HG03354 (cell line): ENCODE data around the gene TMCC1.
"Not testable (repeated sequence)": the region's sequence is repeated elsewhere in the genome, so short reads cannot be mapped to it uniquely, and the experiment has no call there.

Experiments used
- ATAC-seq: cut with Tn5 transposase; IDR thresholded peaks from one replicate; pipeline ENCODE4 v1.9.1; 2021; ENCODE audit warnings: mild to moderate bottlenecking; ENCODE audit not compliant: unreplicated experiment, poor library complexity, severe bottlenecking

Gene TMCC1

DNA sequence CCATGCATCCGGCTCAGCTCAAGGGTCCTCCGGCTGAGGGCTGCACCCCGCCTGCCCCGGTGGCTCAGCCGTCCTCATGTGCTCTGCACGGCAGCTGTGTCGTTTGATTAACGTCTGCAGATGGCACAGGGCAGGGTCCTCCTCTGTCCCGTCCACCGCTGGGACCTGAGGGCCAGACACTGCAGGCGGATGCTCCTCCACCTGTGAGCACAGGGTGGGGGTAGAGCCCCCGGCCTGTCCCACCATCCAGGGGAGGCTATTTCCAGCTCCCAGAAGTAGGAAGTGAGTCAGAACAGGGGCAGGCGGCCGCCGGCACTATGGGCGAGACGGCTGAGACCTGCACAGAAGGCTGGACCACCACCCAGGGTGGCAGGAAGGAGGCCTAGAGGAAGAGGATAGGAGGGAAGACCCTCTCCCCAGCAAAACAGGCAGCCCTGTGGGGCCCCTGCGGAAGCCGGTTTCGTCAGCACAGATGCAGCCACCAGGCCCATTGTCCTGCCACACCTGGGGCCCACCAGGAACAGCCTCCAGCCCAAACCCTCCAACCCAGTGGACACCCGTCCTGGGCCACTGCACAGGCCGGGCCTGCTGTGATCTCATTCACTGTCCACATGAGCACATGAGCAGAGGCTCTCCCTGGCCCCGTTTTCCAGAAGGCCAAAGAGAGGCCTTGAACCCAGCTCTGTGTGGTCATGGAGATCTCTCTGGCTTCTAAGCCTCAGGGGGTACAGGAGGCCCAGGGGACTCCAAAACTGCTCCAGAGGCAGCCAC lies 274.4 kb downstream of the TMCC1 start:
- ATAC-seq = no peak

DNA sequence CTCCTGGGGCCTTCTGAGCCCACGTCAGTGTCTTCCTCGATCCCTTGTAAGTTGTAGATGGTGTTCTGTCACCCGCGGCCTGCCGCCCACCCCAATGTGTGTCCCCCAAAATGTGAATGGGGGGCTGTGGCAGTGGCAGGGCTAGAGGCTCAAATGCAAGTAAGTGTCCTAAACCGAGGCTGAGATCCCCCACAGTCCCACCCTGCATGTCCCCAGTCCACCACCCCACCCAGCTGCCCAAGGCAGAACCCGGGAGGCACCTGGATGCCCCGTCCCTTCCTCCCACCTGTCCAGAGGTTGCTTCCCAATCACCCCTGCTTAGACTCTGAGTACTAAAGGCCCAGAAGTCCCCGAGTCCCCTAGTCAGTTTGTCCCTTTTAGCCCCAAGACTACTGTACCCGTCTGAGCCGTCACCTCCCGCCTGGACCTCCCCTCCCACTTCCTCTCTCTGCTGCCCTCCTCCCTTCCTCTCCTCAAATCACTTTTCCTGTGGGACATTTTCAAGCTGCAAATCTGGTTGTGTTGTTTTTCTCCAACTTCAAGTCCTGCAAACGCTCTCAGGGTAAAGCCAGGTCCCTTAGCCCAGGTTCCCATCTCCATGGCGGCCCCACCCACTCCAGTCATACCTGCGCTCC lies 275.2 kb downstream of the TMCC1 start:
- no peak for ATAC-seq

DNA sequence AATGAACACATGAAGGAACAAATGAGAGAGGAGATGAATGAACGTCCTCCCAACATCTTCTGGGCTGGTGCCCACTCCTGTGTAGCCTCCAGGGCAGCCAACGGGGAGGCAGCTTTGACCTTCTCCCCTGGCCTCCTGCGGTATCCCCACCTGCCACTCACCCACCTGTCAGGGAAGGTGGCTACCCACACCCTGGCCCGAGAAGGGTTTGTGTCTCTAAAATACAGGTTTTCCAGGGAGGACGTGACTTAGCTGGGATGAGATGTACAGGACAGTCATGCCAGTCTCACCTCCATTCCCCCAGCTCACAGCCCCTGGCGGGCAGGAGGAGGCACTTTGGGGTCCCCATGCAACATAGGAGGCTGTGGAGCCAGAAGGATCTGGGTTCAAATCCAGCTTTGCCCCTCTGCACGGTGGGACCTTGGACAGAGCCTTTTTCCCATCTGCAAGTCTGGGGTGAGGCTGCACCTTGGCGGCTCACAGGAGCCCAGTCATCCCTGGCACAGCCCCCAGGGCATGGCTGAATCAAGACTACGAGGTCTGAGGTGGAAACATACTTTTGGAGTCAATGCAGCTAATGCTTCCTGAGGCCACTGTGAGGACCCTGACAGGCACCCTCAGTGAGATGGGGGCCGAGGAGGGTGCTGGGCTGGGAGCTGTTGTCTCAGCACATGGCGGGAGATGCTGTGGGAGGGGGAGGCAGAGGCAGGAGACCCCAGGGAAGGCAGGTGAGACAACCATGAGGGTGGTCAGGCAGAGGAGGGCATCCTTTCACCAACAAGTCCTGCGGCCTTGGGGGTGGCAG lies 275.9 kb downstream of the TMCC1 start:
- no peak for ATAC-seq

DNA sequence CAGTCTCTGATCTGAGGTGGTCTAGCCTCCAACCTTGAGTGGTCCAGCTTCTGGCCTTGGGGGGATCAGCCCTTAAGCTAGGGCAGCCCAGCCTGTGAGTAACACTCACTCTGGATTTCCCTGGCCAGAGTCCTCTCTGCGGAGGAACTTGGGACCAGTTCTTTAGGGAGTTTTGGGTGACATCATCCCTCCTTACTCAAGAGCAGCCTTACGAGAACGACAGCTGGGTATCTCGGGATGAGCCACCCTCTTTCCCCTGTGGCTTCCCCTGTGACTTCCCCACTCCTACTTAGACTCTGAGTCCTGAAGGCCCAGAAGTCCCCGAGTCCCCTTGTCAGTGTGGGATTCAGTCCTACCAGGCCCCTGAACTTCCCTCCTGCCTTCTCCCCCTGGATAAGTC lies 276.8 kb downstream of the TMCC1 start:
- ATAC-seq = no peak

DNA sequence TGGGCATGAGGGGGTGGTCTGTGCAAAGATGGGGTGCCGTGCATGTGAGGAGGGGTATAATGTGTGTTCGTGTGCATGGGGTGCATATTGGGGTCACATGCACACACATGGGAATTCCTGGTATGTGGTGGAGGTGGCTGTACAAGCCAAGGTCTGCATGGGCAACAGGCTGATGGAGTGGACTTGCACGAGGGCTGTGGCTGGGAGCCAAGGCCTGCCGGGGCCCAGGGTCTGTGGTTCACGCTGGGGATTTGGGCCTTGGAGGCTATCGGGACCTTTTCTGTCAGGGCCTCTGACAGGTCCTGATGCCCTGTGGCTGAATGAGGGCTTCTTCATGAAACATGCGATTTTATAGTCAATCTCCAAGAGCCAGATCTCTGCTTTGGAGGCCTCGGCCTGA lies 277.2 kb downstream of the TMCC1 start:
- no peak for ATAC-seq

DNA sequence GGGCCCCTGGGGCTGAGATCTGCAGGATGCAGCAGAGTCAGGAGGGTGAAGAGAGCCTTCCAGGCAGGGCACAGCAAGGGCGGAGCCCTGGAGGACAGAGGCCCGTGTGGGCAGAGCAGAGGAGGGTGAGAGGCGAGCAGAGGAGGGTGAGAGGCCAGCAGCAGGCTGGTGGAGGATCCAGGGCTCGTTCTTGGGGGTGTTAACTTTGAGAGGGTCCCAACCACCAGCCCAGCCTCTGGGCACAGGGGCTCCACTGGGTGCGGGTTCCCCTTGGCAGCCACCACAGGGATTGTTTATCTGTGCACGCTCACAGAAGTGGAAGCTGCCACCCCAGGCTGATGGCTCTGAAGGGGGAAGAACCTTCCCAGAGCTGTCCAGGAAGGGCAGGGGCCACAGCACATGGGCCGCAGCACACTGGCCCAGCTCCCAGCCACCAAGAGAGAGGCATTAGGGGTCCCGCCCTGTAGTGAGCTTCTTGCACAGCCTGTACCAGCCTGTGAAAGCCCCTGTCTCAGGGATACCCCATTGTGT lies 277.7 kb downstream of the TMCC1 start:
- no peak for ATAC-seq

DNA sequence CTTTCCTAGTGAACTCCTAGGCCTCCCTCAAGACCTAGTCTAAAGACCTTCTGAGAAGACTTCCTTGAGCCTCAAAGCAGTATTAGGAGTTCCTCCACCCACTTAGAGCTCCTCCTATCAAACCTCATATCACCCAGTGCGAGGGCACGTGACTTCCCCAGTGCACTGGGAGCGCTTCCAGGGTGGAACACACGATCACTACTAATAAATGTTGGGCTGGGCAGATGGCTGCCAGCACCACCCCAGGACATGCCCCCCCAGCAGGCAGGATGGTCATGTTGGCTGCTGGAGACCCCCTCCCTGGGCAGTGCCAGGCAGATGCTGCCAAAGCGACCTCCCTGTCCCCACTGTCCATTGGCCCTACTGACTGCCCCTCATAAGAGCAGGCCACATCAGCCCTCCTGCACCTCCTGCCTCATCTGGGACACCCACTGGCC lies 278.6 kb downstream of the TMCC1 start:
- ATAC-seq = no peak

DNA sequence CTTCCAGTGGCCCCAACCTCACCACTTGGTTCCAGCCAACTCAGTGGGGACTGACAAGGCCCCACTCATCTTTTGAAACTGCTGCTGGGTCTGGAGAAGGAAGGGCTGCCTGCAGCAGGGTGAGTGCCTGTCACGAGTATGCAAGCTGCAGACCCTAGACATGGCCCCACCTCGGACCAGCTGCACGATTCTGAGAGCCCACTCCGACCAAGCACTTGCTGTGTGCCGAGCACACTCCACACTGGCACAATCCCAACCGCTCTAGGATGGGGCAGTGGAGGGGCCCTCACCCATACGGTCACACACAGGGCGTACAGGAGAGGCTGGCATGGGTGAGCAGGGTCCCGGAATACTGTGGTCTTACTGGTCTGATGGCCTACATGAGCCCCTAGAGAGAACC lies 279.1 kb downstream of the TMCC1 start:
- ATAC-seq = no peak

DNA sequence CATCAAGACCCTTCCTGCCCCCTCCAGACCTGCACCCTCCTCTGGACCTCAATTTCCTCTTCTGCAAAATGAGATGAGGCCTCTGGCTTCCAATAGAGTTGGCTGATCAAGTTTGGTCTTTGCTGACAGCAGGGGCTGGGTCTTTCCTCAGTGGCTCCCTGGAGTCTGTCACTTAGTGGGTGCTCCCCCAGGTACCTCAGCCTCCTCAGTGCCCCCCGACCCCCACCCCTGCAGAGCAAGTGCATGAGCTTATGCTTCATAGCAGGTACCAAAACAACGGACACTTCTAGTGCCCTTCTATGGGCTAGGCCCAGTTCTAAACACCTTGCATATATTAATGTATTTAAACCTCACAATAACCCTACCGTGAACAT lies 280.2 kb downstream of the TMCC1 start:
- no peak for ATAC-seq

DNA sequence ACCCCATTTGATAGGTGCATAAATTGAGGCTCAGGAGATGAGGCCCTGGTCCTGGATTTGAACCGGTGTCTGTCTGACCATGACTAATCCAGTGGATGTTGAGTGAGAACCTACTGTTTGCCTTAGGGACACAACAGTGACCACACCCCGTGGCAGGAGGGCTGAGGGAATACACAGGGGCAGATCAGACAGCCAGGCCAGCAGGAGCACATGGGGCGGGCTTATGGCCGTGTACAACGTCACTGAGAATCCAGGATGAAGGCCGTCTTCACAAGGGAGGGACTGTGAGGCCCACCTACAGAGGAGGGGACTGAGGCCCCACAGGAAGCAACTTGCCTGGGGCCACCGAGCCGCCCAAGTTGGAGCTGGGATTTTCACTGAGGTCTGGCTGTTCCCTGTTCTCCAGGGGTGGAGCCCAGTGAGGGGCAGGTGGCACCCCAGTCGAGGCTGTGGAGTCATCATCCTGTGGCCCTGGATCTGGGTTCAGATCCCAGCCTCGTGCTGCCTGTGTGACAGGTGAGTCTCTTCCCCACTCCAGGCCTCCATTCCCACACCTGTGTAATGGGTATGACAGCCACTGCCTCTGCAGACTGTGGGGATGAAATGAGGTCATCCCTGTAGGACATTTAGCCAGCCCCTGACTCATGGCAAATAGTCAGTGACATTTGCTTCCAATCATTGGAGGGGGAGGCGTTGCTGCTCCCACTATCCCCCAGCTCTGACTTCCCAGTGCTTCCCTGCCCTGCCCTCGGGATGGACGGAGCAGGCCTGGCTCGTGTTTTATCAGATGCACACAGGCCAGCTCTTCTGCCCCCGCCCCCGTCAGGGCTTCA lies 280.8 kb downstream of the TMCC1 start:
- ATAC-seq = no peak

DNA sequence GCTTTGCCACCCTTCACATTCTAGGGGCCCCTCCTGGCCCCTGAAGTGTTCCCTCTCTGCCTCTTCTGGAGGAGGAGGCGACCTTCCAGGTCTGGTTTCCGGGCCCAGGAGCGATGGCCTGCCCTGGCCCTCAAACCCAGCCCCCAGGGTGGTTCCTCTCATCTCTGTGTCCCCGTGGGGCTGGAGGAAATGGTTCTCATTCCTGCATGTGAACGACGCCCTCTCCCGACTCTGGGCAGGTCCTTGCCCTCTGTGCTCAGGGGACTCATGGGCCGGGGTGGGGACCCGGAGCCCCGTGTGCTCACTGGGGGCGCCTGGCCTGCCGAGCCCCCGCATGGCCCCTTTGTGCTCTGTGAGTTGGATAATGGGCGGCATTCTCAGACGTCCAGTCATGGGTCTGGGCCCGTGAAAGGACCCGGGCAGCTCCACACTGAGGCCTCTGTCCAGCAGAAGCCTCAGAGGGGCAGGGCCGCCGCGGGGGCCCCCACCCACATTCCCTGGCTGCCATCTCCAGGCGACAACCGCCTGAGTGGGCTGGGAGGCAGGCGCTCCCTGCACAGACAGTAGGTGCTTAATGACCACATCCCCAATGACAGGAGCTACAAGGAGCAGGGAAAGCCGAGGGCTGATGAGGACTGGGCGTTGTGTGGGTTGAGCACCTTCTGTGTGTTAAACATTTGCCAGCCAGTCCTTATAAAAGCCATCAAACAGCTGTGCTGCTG lies 281.5 kb downstream of the TMCC1 start:
- ATAC-seq = no peak

DNA sequence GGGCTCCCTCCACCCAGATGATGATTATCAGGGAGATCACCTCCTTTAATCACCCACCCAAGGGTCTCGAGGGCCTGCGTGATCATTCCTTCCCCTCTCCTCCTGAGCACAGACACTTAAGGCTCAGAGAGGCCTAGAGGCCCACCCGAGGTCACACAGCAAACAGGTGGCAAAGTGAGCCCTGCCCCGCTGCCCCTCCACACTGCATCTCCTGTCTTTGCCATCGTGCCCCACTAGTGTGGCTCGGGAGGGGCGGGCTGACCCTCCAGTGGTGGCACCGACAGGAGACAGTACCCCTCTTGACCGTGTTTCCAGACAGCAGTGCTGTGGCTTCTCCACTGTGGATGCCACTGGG lies 282.1 kb downstream of the TMCC1 start:
- ATAC-seq = no peak

DNA sequence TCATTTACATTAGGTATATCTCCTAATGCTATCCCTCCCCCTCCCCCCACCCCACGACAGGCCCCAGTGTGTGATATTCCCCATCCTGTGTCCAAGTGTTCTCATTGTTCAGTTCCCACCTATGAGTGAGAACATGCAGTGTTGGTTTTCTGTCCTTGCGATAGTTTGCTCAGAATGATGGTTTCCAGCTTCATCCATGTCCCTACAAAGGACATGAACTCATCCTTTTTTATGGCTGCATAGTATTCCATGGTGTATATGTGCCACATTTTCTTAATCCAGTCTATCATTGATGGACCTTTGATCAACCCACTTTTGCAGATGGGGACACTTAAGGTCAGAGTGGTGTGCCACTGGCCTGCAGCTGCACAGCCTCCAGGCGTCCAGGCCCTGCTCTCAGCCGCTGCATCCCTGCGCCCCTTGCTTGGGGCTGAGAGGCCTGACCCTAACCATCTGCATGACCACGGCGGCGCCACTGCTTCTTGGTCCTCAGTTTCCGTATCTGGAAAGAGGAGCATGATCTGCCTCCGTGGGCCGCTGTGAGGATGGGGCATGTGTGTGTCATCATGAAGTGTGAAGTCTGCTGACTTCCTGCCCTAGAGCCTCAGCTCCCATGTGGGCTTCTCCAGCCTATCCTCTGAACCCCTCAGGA lies 282.6 kb downstream of the TMCC1 start:
- not testable (repeated sequence) for ATAC-seq

DNA sequence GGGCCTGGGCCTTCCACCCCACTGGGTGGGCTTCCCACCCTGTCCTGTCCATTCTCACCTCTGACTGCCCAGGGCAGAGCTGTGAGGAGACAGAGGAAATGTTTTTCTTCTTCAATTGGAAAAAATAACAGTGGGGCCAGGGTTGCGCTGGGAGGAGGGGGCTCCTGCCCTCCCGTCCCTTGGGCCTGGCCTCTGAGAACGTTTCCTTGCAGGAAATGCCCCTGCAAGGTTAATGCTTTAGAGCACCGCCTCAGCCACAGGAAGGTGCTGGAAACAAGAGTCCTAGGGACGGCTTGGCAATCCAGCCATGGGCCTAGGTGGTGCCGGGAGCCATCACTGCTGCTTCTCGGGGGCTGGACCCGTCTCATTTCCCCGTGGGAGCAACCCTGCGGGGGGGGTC lies 283.2 kb downstream of the TMCC1 start:
- ATAC-seq = no peak

DNA sequence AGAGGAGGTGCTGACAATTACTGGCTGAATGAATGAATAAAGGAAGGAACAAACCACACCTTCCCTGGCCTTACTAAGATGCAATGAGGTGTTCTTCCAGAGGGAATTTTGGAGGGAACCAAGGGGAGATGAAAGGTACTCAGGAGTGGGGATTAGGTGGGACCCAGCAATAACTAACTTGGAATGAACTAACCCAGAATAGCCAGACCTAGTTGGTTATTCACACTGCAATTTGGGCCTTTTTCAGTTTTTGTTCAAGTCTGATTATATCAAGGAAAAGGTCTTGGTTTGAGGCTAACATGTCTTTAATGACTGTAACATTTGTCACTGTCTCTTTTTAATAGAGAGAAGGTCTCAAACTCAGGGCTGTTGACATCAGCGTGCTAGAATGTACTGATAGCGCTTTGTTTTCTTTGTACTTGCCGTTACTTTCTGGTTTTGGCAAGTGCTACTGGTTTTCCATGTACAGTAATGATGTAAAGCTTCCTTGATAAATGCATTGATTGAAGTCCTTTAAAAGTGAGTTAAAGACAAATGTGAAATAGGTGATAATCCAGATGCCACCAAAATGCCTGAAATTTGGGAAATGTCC lies 283.8 kb downstream of the TMCC1 start:
- ATAC-seq = no peak

DNA sequence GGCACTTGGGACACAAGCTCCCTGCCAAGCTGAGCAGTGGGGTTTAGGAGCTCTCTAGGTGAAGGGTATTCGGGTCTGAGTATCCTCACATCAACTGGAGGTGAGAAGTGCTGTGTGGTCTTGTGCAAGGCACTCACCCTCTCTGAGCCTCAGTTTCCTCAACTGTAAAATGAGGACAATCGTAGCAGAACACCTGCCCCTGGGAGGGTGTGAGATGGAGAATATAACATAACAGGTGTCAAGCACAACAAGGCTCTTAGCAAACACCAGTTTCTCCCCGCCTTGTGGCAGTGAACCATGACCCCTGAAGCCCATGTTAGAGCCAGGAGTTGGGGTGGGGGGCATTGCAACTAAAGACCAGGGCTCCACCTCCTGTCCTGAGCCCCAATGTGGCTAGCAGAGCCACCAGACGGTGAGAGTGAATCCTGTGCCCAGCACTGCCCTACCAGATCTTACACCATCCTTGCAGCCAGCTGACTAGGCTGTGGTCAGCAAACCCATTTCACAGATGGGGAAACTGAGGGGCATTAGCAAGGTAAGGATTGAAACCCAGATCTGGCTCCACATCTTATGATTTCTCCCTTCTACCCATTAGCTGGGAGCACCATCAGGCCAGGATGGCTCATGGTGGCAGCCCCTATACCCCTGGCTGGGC lies 284.4 kb downstream of the TMCC1 start:
- ATAC-seq = no peak

DNA sequence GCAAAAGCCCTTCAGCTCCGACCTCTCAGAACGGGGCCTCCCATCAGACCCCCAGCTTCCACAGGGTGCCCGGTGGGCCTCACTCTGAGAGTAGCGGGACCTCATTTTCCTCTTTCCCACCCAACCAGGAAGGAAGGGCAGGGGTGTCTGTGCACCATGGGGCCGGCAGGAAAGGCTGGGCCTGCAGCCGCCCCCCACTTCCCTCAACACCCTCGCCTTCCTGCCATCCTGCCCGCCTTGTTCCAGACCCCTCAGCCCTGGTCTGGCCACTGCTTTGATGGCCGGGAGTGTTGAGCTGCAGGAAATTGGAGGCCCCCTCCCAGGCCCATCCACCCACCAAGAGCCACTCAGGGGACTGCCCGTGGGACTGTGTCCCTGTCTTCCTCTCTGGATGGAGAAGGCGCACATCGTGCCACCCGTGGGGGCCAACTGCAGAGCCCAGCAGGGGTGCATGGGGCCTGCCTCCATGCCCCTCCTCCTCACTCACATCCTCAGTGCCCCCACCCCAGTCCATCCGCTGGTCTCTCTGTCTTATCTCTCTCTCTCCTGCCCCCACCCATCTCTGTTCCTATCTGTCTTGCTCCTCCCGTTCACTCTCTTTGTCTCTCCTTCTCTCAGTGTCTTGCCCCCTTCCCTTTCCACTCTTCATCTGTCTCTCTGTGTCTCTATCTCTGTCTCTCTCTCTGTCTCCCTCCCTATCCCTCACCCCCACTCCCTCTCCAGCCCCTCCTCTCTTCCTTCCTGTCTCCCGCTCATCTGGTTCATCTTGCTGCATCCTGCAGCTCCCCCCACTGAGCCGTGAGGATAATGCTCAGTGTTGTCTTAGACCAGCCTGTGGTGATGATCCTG lies 285.2 kb downstream of the TMCC1 start:
- no peak for ATAC-seq
